Breast epithelium (tissue), 3 donors: Measurements from ENCODE around the gene KCNQ2.

ENCODE experiments used
- POLR2A ChIP-seq: fragments of 450-650 bp; IDR thresholded peaks from one replicate; pipeline ENCODE4 v1.6.1; 2016; ENCODE audit warnings: antibody characterized with exemption, mild to moderate bottlenecking, moderate library complexity
- POLR2AphosphoS5 ChIP-seq, 3 donors: sonication (generic); formaldehyde crosslinking; IDR thresholded peaks; one replicate each; pipeline ENCODE4 v1.6.1; 2017; ENCODE audit warnings: antibody characterized with exemption in 3 of 3
- TF ChIP-seq, protein P1 (sequence below), 3 donors: fragments of 450-650 bp; IDR thresholded peaks; one replicate each; pipeline ENCODE4 v1.5.1; 2016 to 2017; ENCODE audit warnings: antibody characterized with exemption in 3 of 3, mild to moderate bottlenecking in 3 of 3, moderate library complexity in 3 of 3

DNA sequence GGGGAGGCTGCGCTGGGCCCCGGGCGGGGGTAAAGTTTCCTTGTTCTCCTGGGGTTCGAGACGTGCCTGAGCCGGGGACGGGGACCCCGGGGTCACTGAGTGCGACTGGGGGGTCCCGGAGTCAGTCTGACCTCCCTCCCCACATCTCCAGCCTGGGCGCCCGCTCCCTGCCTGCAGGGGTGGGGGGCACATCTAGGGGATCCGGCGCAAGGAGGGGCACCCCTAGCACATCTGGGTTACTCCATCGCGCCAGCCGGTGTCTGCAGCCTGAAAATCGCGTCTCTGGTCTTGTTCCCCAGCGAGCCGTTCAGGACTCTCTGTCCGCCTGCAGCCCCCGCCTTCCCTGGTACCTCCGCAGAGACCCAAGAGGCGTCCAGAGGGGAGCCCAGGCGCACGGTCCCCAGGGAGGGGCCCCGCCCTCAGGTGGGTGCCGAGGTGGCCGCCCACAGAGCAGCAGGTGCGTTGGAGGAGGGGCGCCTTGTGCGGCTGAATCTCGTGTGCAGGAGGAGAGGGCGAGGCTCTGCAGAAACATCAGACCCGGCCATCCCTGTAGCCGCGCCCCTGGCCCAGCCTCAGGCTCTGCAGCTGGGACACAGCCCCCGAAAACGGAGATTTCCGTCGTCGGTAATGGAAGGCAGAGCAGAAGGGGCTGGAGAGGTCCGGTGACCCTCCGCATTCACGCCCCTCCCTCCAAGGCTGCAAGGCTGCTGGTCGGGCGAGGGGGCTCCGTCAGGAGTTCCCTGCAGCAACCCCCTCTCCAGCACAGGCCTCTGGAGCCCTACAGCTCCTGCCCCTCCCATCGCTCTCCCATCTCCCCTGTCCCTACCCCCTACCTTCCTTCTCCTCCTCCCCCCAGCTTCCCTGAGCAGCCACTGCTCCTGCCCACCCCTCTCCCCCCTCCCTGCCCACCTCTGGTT, 110.7 kb downstream of the KCNQ2 start:
- TF ChIP-seq POLR2A (no peak), POLR2AphosphoS5 (IDR thresholded peaks at IDR 0.05) (no peak)
- TF ChIP-seq, protein P1, sequence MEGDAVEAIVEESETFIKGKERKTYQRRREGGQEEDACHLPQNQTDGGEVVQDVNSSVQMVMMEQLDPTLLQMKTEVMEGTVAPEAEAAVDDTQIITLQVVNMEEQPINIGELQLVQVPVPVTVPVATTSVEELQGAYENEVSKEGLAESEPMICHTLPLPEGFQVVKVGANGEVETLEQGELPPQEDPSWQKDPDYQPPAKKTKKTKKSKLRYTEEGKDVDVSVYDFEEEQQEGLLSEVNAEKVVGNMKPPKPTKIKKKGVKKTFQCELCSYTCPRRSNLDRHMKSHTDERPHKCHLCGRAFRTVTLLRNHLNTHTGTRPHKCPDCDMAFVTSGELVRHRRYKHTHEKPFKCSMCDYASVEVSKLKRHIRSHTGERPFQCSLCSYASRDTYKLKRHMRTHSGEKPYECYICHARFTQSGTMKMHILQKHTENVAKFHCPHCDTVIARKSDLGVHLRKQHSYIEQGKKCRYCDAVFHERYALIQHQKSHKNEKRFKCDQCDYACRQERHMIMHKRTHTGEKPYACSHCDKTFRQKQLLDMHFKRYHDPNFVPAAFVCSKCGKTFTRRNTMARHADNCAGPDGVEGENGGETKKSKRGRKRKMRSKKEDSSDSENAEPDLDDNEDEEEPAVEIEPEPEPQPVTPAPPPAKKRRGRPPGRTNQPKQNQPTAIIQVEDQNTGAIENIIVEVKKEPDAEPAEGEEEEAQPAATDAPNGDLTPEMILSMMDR (IDR thresholded peaks at IDR 0.05), result no peak
